Caco-2 (cell line): ENCODE data around the gene TTC7B. TPM values are rescaled to one million over a fixed set of nuclear protein-coding genes. Genes with fewer than 3 reads are reported as not detected.

ENCODE experiments used
- BruUV-seq: library from RNA; stranded (reverse); fragments of 400-500 nt; replicated peaks from 2 replicates; lab custom pipeline; 2021; lab: Mats Ljungman, UMichigan
- CTCF ChIA-PET: fragments of 300-600 bp; sonication (Branson Sonifier 250); formaldehyde crosslinking; loops from one replicate; lab custom pipeline; 2022; ENCODE audit warnings: antibody characterized with exemption; lab: Charles Lee
- POLR2A ChIA-PET: fragments of 300-600 bp; sonication (Branson Sonifier 250); formaldehyde crosslinking; loops from one replicate; lab custom pipeline; 2022; ENCODE audit warnings: antibody characterized with exemption; lab: Charles Lee
- DNase-seq, 2 experiments: peaks; one replicate each; pipeline versions ENCODE4 v3.0.0 to v3.0.0-alpha.2; 2020 to 2022
- H3K27me3 ChIP-seq: replicated peaks from 2 replicates; pipeline ENCODE4 v1.6.0; 2011; ENCODE audit warnings: low read length; ENCODE audit not compliant: control insufficient read depth, insufficient read depth
- H3K36me3 ChIP-seq: 2 replicates; pipeline ENCODE4 v1.5.1; 2011; ENCODE audit warnings: low read length; ENCODE audit not compliant: control insufficient read depth, insufficient read depth
- H3K4me1 ChIP-seq: fragments of 250-450 bp; sonication (Bioruptor Pico); 2 replicates; pipeline ENCODE4 v1.5.1; 2020; ENCODE audit warnings: mild to moderate bottlenecking
- H3K4me3 ChIP-seq: 2 replicates; pipeline ENCODE4 v1.5.1; 2011; ENCODE audit warnings: low read depth, mild to moderate bottlenecking, control low read depth, low read length
- H3K9me3 ChIP-seq: fragments of 250-450 bp; sonication (Bioruptor Pico); 2 replicates; pipeline ENCODE4 v1.5.1; 2020; ENCODE audit warnings: mild to moderate bottlenecking, moderate library complexity
- H3K27ac Mint-ChIP-seq: one replicate; pipeline ENCODE4 v1.8.0; 2022; ENCODE audit warnings: mixed read lengths; ENCODE audit not compliant: unreplicated experiment
- H3K27me3 Mint-ChIP-seq: one replicate; pipeline ENCODE4 v1.8.0; 2022; ENCODE audit warnings: mixed read lengths; ENCODE audit not compliant: insufficient read depth, unreplicated experiment
- H3K36me3 Mint-ChIP-seq: one replicate; pipeline ENCODE4 v1.8.0; 2022; ENCODE audit warnings: mild to moderate bottlenecking, mixed read lengths; ENCODE audit not compliant: insufficient read depth, unreplicated experiment
- H3K4me1 Mint-ChIP-seq: one replicate; pipeline ENCODE4 v1.8.0; 2022; ENCODE audit warnings: low read depth, mixed read lengths; ENCODE audit not compliant: unreplicated experiment
- H3K4me3 Mint-ChIP-seq: one replicate; pipeline ENCODE4 v1.8.0; 2022; ENCODE audit warnings: mild to moderate bottlenecking, moderate library complexity, mixed read lengths; ENCODE audit not compliant: unreplicated experiment
- H3K9me3 Mint-ChIP-seq: one replicate; pipeline ENCODE4 v1.8.0; 2022; ENCODE audit warnings: mixed read lengths; ENCODE audit not compliant: unreplicated experiment
- intact Hi-C: fragments of 100-400 bp; cut with micrococcal nuclease; formaldehyde crosslinking; loops from one replicate; pipeline ENCODE4 v1.10.0; 2022; ENCODE audit not compliant: unreplicated experiment
- total RNA-seq: library from RNA; stranded (reverse); gene quantifications from 2 replicates; pipeline ENCODE4 v1.2.3, GENCODE V29; 2022
- TF ChIP-seq, protein P1 (sequence below), 2 experiments: fragments of 200-600 bp in 1 of 2; IDR thresholded peaks; 1 replicate in 1 of 2; 2 replicates in 1 of 2; pipeline versions ENCODE4 v1.5.1 to v1.8.0; 2011 to 2022; ENCODE audit warnings: antibody characterized with exemption in 1 of 2, control low read depth in 1 of 2, inconsistent platforms in 1 of 2, low read depth in 1 of 2, low read length in 1 of 2, mild to moderate bottlenecking in 1 of 2, moderate library complexity in 1 of 2; ENCODE audit not compliant: insufficient read depth in 1 of 2, severe bottlenecking in 1 of 2, unreplicated experiment in 1 of 2

The TTC7B gene
- total RNA-seq, 1 experiment from 2014 or later = 28.5 TPM

GRCh38 chr14:90692061-90692460 is 124.2 kb downstream of the TTC7B start:
- CTCF ChIA-PET = no interaction called here
- H3K36me3 ChIP-seq = no peaks in the 10 kb centered on the region
- intact Hi-C loops = no loop called here

GRCh38 chr14:90691627-90692026 is 124.6 kb downstream of the TTC7B start:
- DNase-seq = no peak
- no peak overlapping the region for H3K4me3 Mint-ChIP-seq
- intact Hi-C loops = no loop called here
- no peak overlapping the region for H3K27ac Mint-ChIP-seq
- H3K4me3 ChIP-seq = no peak overlapping the region
- TF ChIP-seq, protein P1, sequence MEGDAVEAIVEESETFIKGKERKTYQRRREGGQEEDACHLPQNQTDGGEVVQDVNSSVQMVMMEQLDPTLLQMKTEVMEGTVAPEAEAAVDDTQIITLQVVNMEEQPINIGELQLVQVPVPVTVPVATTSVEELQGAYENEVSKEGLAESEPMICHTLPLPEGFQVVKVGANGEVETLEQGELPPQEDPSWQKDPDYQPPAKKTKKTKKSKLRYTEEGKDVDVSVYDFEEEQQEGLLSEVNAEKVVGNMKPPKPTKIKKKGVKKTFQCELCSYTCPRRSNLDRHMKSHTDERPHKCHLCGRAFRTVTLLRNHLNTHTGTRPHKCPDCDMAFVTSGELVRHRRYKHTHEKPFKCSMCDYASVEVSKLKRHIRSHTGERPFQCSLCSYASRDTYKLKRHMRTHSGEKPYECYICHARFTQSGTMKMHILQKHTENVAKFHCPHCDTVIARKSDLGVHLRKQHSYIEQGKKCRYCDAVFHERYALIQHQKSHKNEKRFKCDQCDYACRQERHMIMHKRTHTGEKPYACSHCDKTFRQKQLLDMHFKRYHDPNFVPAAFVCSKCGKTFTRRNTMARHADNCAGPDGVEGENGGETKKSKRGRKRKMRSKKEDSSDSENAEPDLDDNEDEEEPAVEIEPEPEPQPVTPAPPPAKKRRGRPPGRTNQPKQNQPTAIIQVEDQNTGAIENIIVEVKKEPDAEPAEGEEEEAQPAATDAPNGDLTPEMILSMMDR (IDR thresholded peaks at IDR 0.05; ENCODE audit: insufficient read depth in 1 of 2, low read depth in 1 of 2, low read length in 1 of 2, severe bottlenecking in 1 of 2, unreplicated experiment in 1 of 2) = no peak
- H3K4me1 ChIP-seq = no peaks in the 10 kb centered on the region
- no peaks in the 10 kb centered on the region for H3K27me3 Mint-ChIP-seq
- no TSS peak for BruUV-seq
- no peaks in the 10 kb centered on the region for H3K9me3 Mint-ChIP-seq
- no peaks in the 10 kb centered on the region for H3K4me1 Mint-ChIP-seq
- no peaks in the 10 kb centered on the region for H3K36me3 Mint-ChIP-seq
- ChIA-PET CTCF (no interaction called here), POLR2A (no interaction called here)
- H3K27me3 ChIP-seq = no peaks in the 10 kb centered on the region
- H3K9me3 ChIP-seq = no peaks in the 10 kb centered on the region
- H3K36me3 ChIP-seq = no peaks in the 10 kb centered on the region

More at GRCh38 chr14:90692061-90692460, 124.2 kb downstream of the TTC7B start:
- no peaks in the 10 kb centered on the region for H3K36me3 Mint-ChIP-seq
- H3K27ac Mint-ChIP-seq = no peak overlapping the region
- Histone ChIP-seq H3K9me3 (no peaks in the 10 kb centered on the region), H3K4me1 (no peaks in the 10 kb centered on the region), H3K27me3 (no peaks in the 10 kb centered on the region), H3K4me3 (no peak overlapping the region)
- H3K9me3 Mint-ChIP-seq = no peaks in the 10 kb centered on the region
- POLR2A ChIA-PET = no interaction called here
- no peaks in the 10 kb centered on the region for H3K4me1 Mint-ChIP-seq
- TF ChIP-seq, protein P1 (IDR thresholded peaks at IDR 0.05; ENCODE audit: insufficient read depth in 1 of 2, low read depth in 1 of 2, low read length in 1 of 2, severe bottlenecking in 1 of 2, unreplicated experiment in 1 of 2) = no peak
- no peak for DNase-seq
- no peak overlapping the region for H3K4me3 Mint-ChIP-seq
- BruUV-seq = no TSS peak
- no peaks in the 10 kb centered on the region for H3K27me3 Mint-ChIP-seq

DNA sequence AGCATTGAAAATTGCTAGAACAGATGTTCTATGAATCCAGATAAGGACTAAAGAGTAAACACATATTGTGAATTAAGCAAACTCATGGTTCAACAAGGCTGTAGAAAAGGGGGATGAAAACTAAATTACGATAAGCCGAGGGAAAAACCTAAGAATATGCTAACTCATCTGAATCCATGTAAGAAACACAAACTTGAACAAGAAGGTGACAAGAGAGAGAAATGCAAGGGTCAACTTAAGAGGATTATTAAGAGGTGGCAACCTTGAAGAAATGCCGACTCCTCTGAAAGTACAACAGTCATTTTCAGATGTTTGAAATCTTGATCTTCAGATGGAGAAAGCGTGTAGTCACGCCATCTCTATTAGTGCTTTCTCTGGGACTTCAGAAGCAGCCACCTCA is 128.6 kb downstream of the TTC7B start:
- H3K27me3 ChIP-seq = no peaks in the 10 kb centered on the region
- intact Hi-C loops = loop anchor here (5.0 kb wide), 1 partner anchor 45 kb away; no protein-coding TSS in a partner anchor
- no peaks in the 10 kb centered on the region for H3K27me3 Mint-ChIP-seq
- CTCF ChIA-PET = interaction anchor here (0.9 kb wide), 1 partner anchor 26 kb away, joined by 3 read pairs; no protein-coding TSS in a partner anchor
- no peaks in the 10 kb centered on the region for H3K4me1 ChIP-seq
- H3K4me3 Mint-ChIP-seq = no peak overlapping the region
- H3K4me3 ChIP-seq = no peak overlapping the region
- no peaks in the 10 kb centered on the region for H3K9me3 ChIP-seq
- DNase-seq = no peak
- no TSS peak for BruUV-seq
- no peaks in the 10 kb centered on the region for H3K36me3 Mint-ChIP-seq
- H3K27ac Mint-ChIP-seq = no peak overlapping the region
- H3K9me3 Mint-ChIP-seq = no peaks in the 10 kb centered on the region
- no peaks in the 10 kb centered on the region for H3K36me3 ChIP-seq
- TF ChIP-seq, protein P1 (IDR thresholded peaks at IDR 0.05; ENCODE audit: insufficient read depth in 1 of 2, low read depth in 1 of 2, low read length in 1 of 2, severe bottlenecking in 1 of 2, unreplicated experiment in 1 of 2) = no peak
- POLR2A ChIA-PET = no interaction called here
- H3K4me1 Mint-ChIP-seq = no peaks in the 10 kb centered on the region
